HepG2 (cell line): ENCODE results near the gene SEMA3B. TPM values are rescaled to one million over a fixed set of nuclear protein-coding genes. Genes with fewer than 3 reads are reported as not detected.

Experiments used
- AHR ChIP-seq: IDR thresholded peaks from 2 replicates; pipeline ENCODE4 v1.6.1; 2018; ENCODE audit warnings: missing genetic modification reagents, missing compliant biosample characterization
- FOXO4 ChIP-seq: sonication (generic); formaldehyde crosslinking; conservative IDR thresholded peaks from 2 replicates; pipeline ENCODE4 v1.8.1; 2023; ENCODE audit warnings: missing genetic modification reagents
- HES4 ChIP-seq: sonication (generic); formaldehyde crosslinking; IDR thresholded peaks from 2 replicates; pipeline ENCODE4 v1.9.0; 2021; ENCODE audit warnings: mild to moderate bottlenecking, missing genetic modification reagents, borderline replicate concordance
- HNRNPK ChIP-seq: fragments of 200-400 bp; formaldehyde crosslinking; IDR thresholded peaks from 2 replicates; pipeline ENCODE4 v1.6.1; 2018; ENCODE audit warnings: low read length, low read depth, moderate library complexity, mild to moderate bottlenecking; ENCODE audit not compliant: poor library complexity, severe bottlenecking
- HNRNPLL ChIP-seq: fragments of 200-400 bp; formaldehyde crosslinking; IDR thresholded peaks from 2 replicates; pipeline ENCODE4 v1.6.1; 2017; ENCODE audit warnings: mild to moderate bottlenecking, low read depth, low read length; ENCODE audit not compliant: poor library complexity, severe bottlenecking
- KLF11 ChIP-seq: IDR thresholded peaks from 2 replicates; pipeline ENCODE4 v1.6.1; 2016; ENCODE audit warnings: missing compliant biosample characterization
- LBX2 ChIP-seq: sonication (generic); formaldehyde crosslinking; IDR thresholded peaks from 2 replicates; pipeline ENCODE4 v1.5.0; 2020; ENCODE audit warnings: missing genetic modification reagents, mild to moderate bottlenecking, borderline replicate concordance
- MLXIP ChIP-seq: sonication (generic); formaldehyde crosslinking; IDR thresholded peaks from 2 replicates; pipeline ENCODE4 v1.9.0; 2021; ENCODE audit warnings: missing genetic modification reagents, borderline replicate concordance
- MTF2 ChIP-seq: sonication (generic); formaldehyde crosslinking; IDR thresholded peaks from 2 replicates; pipeline ENCODE4 v1.5.0; 2020; ENCODE audit warnings: missing genetic modification reagents, borderline replicate concordance
- MZF1 ChIP-seq: sonication (generic); formaldehyde crosslinking; IDR thresholded peaks from 2 replicates; pipeline ENCODE4 v1.8.1; 2023; ENCODE audit warnings: mild to moderate bottlenecking, missing genetic modification reagents, borderline replicate concordance
- SP4 ChIP-seq: sonication (generic); formaldehyde crosslinking; IDR thresholded peaks from 2 replicates; pipeline ENCODE4 v1.8.1; 2023; ENCODE audit warnings: mild to moderate bottlenecking, missing genetic modification reagents
- STAG1 ChIP-seq: sonication (generic); formaldehyde crosslinking; IDR thresholded peaks from 2 replicates; pipeline ENCODE4 v1.4.0; 2020; ENCODE audit warnings: missing genetic modification reagents
- ZBTB26 ChIP-seq: IDR thresholded peaks from 2 replicates; pipeline ENCODE4 v1.6.1; 2016; ENCODE audit warnings: missing compliant biosample characterization, missing genetic modification reagents, borderline replicate concordance
- ZKSCAN8 ChIP-seq: IDR thresholded peaks from 2 replicates; pipeline ENCODE4 v1.6.1; 2016; ENCODE audit warnings: borderline replicate concordance, missing genetic modification reagents, missing compliant biosample characterization
- ZNF18 ChIP-seq: sonication (generic); formaldehyde crosslinking; IDR thresholded peaks from 2 replicates; pipeline ENCODE4 v1.8.0; 2022; ENCODE audit warnings: mild to moderate bottlenecking, missing genetic modification reagents; ENCODE audit not compliant: insufficient replicate concordance
- ZNF329 ChIP-seq: sonication (generic); formaldehyde crosslinking; IDR thresholded peaks from 2 replicates; pipeline ENCODE4 v1.9.0; 2021; ENCODE audit warnings: low read depth, mild to moderate bottlenecking, missing genetic modification reagents
- ZNF503 ChIP-seq: sonication (generic); formaldehyde crosslinking; IDR thresholded peaks from 2 replicates; pipeline ENCODE4 v1.4.0; 2020; ENCODE audit warnings: missing genetic modification reagents
- ZNF546 ChIP-seq: sonication (generic); formaldehyde crosslinking; conservative IDR thresholded peaks from 2 replicates; pipeline ENCODE4 v1.8.1; 2023; ENCODE audit warnings: mild to moderate bottlenecking, missing genetic modification reagents
- ZNF709 ChIP-seq: sonication (generic); formaldehyde crosslinking; IDR thresholded peaks from 2 replicates; pipeline ENCODE4 v1.5.0; 2020; ENCODE audit warnings: mild to moderate bottlenecking, missing genetic modification reagents
- ZNF781 ChIP-seq: sonication (generic); formaldehyde crosslinking; IDR thresholded peaks from 2 replicates; pipeline ENCODE4 v1.5.1; 2020; ENCODE audit warnings: borderline replicate concordance, mild to moderate bottlenecking, missing genetic modification reagents; ENCODE audit errors: not compliant biosample characterization
- polyA plus RNA-seq, 8 experiments: library from polyadenylated mRNA; depleted of rRNA in 3 of 8; stranded (reverse) in 7 of 8; unstranded in 1 of 8; fragments of >200 nt; fragmentation: Illumina TruSeq in 4 of 8; extraction: Trizol in 4 of 8; gene quantifications; 2 replicates each; pipeline versions ENCODE4 v1.2.1 to v1.2.3, GENCODE V29; 2011 to 2016; ENCODE audit warnings: low read depth in 4 of 8, missing spikeins in 1 of 8, mixed read lengths in 1 of 8; ENCODE audit not compliant: insufficient read depth in 1 of 8
- total RNA-seq, 5 experiments: library from RNA; depleted of rRNA; stranded (reverse); fragments of >200 nt; fragmentation: Illumina TruSeq; extraction: Trizol; gene quantifications; 2 replicates each; pipeline ENCODE4 v1.2.3, GENCODE V29; 2016; ENCODE audit warnings: low read depth in 1 of 5

SEMA3B gene
- total and polyA plus RNA-seq, 2 of the 13 experiments (the other 11 are each of a cell fraction or from before 2014, with no cell fraction given): 93.2 to 158 TPM

- TF ChIP-seq MLXIP (CRISPR knock-in tag) (no peak), KLF11 (CRISPR knock-in tag) (no peak), STAG1 (CRISPR knock-in tag) (no peak), LBX2 (no peak), ZNF546 (CRISPR knock-in tag) (no peak), MTF2 (CRISPR knock-in tag) (0 out of 2 replicates have a peak, but pooled peaks have one; percentile 76), ZNF18 (no peak), ZKSCAN8 (CRISPR knock-in tag) (no peak), ZNF329 (CRISPR knock-in tag) (no peak), ZNF709 (CRISPR knock-in tag) (no peak), HNRNPLL (peak; percentile 2), FOXO4 (CRISPR knock-in tag) (no peak), AHR (CRISPR knock-in tag) (no peak), ZNF781 (CRISPR knock-in tag) (peak; percentile 1), SP4 (no peak), ZNF503 (no peak), HNRNPK (no peak), HES4 (no peak), ZBTB26 (no peak; the same call in 1 of the 2 replicates), MZF1 (no peak)
Measured at GRCh38 chr3:50246517-50246954, 22.4 kb upstream of the SEMA3B start (continued).
